GM18858 (cell line): ENCODE results near the gene CAPN7.

Experiments used
- ATAC-seq: cut with Tn5 transposase; IDR thresholded peaks from one replicate; pipeline ENCODE4 v1.9.1; 2021; ENCODE audit not compliant: unreplicated experiment

Gene CAPN7

GRCh38 chr3:15294929-15295328 is 88.9 kb downstream of the CAPN7 start:
- no peak for ATAC-seq

- no peak for ATAC-seq
These were observed 89.5 kb downstream of the CAPN7 start for GRCh38 chr3:15295506-15295905.

GRCh38 chr3:15297608-15298350 is 91.7 kb downstream of the CAPN7 start:
- no peak for ATAC-seq

GRCh38 chr3:15298504-15298903 is 92.5 kb downstream of the CAPN7 start:
- ATAC-seq: no peak

GRCh38 chr3:15299036-15299435 is 93.0 kb downstream of the CAPN7 start:
- no peak for ATAC-seq

- ATAC-seq: no peak
These were observed 94.5 kb downstream of the CAPN7 start for GRCh38 chr3:15300323-15301078.

- no peak for ATAC-seq
These were observed 95.7 kb downstream of the CAPN7 start for GRCh38 chr3:15301761-15302160.
